ENCODE data around the gene ZNF43. TPM values are rescaled to one million over a fixed set of nuclear protein-coding genes. Genes with fewer than 3 reads are reported as not detected.
"Not testable (repeated sequence)": the region's sequence is repeated elsewhere in the genome, so short reads cannot be mapped to it uniquely, and the experiment has no call there.

Gene ZNF43
- total RNA-seq, 1 donor from 2014 or later: 108 TPM

- Histone ChIP-seq H3K4me1 (peaks cover 5% of the 10 kb centered on the region), H3K4me2 (no peak overlapping the region), H3K27ac (no peak overlapping the region), H3K9ac (no peak overlapping the region), H3K4me3 (no peak overlapping the region), H3K27me3 (no peaks in the 10 kb centered on the region), H3F3A (ENCODE audit: low read depth) (peaks cover 34% of the 10 kb centered on the region), H3K36me3 (peaks cover 26% of the 10 kb centered on the region), H3K9me3 (ENCODE audit: low read depth) (peaks cover 18% of the 10 kb centered on the region), H3K79me2 (ENCODE audit: low read depth) (peaks cover 64% of the 10 kb centered on the region), H2AFZ (replicated peaks) (no peak overlapping the region), H4K20me1 (ENCODE audit: low read depth) (no peaks in the 10 kb centered on the region)
- no peak for DNase-seq (ENCODE audit: low spot score)
- peaks cover 10% of the 10 kb centered on the region for H3K4me1 Mint-ChIP-seq
- peaks cover 61% of the 10 kb centered on the region for H3K9me3 Mint-ChIP-seq
- peak overlapping the region; percentile 76 for H3K4me3 Mint-ChIP-seq
- peaks cover 59% of the 10 kb centered on the region for H3K36me3 Mint-ChIP-seq
- H3K27me3 Mint-ChIP-seq (ENCODE audit: insufficient read depth, low read depth): peaks cover 22% of the 10 kb centered on the region
- no peak for TF ChIP-seq EZH2 (IDR thresholded peaks at IDR 0.05)
- no peak overlapping the region for H3K27ac Mint-ChIP-seq
Measured at GRCh38 chr19:21833733-21834132, 2.2 kb downstream of the ZNF43 start.

- Histone ChIP-seq H3K27me3 (no peaks in the 10 kb centered on the region), H3K27ac (no peak overlapping the region), H3K4me3 (no peak overlapping the region), H3K79me2 (ENCODE audit: low read depth) (peaks cover 82% of the 10 kb centered on the region), H3F3A (ENCODE audit: low read depth) (no peaks in the 10 kb centered on the region), H3K4me2 (no peak overlapping the region), H3K9me3 (ENCODE audit: low read depth) (peaks cover 4% of the 10 kb centered on the region), H2AFZ (replicated peaks) (no peak overlapping the region), H3K36me3 (peaks cover 14% of the 10 kb centered on the region), H3K9ac (no peak overlapping the region), H4K20me1 (ENCODE audit: low read depth) (no peaks in the 10 kb centered on the region), H3K4me1 (no peaks in the 10 kb centered on the region)
- Mint-ChIP-seq H3K27me3 (ENCODE audit: insufficient read depth, low read depth) (peaks cover 5% of the 10 kb centered on the region), H3K4me3 (no peak overlapping the region), H3K27ac (no peak overlapping the region), H3K36me3 (peaks cover 61% of the 10 kb centered on the region), H3K9me3 (peaks cover 78% of the 10 kb centered on the region), H3K4me1 (no peaks in the 10 kb centered on the region)
- no peak for DNase-seq (ENCODE audit: low spot score)
- TF ChIP-seq EZH2 (IDR thresholded peaks at IDR 0.05) (no peak), EZH2phosphoT487 (IDR thresholded peaks at IDR 0.05) (no peak)
- TF ChIP-seq, protein P1, sequence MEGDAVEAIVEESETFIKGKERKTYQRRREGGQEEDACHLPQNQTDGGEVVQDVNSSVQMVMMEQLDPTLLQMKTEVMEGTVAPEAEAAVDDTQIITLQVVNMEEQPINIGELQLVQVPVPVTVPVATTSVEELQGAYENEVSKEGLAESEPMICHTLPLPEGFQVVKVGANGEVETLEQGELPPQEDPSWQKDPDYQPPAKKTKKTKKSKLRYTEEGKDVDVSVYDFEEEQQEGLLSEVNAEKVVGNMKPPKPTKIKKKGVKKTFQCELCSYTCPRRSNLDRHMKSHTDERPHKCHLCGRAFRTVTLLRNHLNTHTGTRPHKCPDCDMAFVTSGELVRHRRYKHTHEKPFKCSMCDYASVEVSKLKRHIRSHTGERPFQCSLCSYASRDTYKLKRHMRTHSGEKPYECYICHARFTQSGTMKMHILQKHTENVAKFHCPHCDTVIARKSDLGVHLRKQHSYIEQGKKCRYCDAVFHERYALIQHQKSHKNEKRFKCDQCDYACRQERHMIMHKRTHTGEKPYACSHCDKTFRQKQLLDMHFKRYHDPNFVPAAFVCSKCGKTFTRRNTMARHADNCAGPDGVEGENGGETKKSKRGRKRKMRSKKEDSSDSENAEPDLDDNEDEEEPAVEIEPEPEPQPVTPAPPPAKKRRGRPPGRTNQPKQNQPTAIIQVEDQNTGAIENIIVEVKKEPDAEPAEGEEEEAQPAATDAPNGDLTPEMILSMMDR (IDR thresholded peaks at IDR 0.05): no peak
Measured at GRCh38 chr19:21824679-21825078, 11.3 kb downstream of the ZNF43 start.

DNA sequence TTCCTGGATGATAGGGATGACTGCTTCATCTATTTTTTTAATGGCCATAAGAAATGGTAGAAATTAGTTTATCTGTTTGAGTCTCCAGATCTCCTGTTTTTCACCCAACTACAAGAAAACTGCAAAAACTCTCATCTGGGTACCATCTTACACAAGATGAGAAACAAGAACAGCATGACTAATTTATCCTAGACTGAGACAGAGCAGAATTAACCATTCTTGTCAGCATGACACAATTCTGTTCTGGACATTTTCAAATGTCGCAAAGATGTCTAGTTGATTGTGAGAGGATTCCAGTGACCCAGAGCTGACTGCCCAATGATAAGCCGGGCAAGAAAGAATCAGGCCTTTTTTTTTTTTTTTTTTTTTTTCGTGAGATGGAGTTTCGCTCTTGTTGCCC is 12.8 kb downstream of the ZNF43 start:
- Histone ChIP-seq H3K4me1 (no peaks in the 10 kb centered on the region), H3K36me3 (peaks cover 18% of the 10 kb centered on the region), H3K4me2 (no peak overlapping the region), H3K27me3 (no peaks in the 10 kb centered on the region), H2AFZ (replicated peaks) (no peak overlapping the region), H3K9ac (no peak overlapping the region), H3F3A (ENCODE audit: low read depth) (no peaks in the 10 kb centered on the region), H3K4me3 (no peak overlapping the region), H4K20me1 (ENCODE audit: low read depth) (no peaks in the 10 kb centered on the region), H3K9me3 (ENCODE audit: low read depth) (peaks cover 4% of the 10 kb centered on the region), H3K79me2 (ENCODE audit: low read depth) (peaks cover 69% of the 10 kb centered on the region), H3K27ac (no peak overlapping the region)
- TF ChIP-seq, protein P1 (IDR thresholded peaks at IDR 0.05): no peak
- no peak for TF ChIP-seq EZH2phosphoT487 (IDR thresholded peaks at IDR 0.05)
- no peak for TF ChIP-seq EZH2 (IDR thresholded peaks at IDR 0.05)
- Mint-ChIP-seq H3K27ac (no peak overlapping the region), H3K9me3 (peaks cover 83% of the 10 kb centered on the region), H3K27me3 (ENCODE audit: insufficient read depth, low read depth) (peaks cover 3% of the 10 kb centered on the region), H3K36me3 (peaks cover 67% of the 10 kb centered on the region), H3K4me3 (no peak overlapping the region), H3K4me1 (no peaks in the 10 kb centered on the region)
- DNase-seq (ENCODE audit: low spot score): no peak

- TF ChIP-seq, protein P1 (IDR thresholded peaks at IDR 0.05): no peak
- TF ChIP-seq EZH2phosphoT487 (IDR thresholded peaks at IDR 0.05) (no peak), EZH2 (IDR thresholded peaks at IDR 0.05) (no peak)
- H3K4me2 ChIP-seq: no peak overlapping the region
- H3K27me3 ChIP-seq: no peaks in the 10 kb centered on the region
- Mint-ChIP-seq H3K9me3 (peaks cover 92% of the 10 kb centered on the region), H3K27ac (no peak overlapping the region), H3K4me1 (no peaks in the 10 kb centered on the region), H3K4me3 (no peak overlapping the region), H3K27me3 (ENCODE audit: insufficient read depth, low read depth) (peaks cover 8% of the 10 kb centered on the region), H3K36me3 (peaks cover 85% of the 10 kb centered on the region)
- peaks cover 7% of the 10 kb centered on the region for H3F3A ChIP-seq (ENCODE audit: low read depth)
- no peak for DNase-seq (ENCODE audit: low spot score)
- H2AFZ ChIP-seq (replicated peaks): no peak overlapping the region
- no peak overlapping the region for H3K27ac ChIP-seq
- H3K79me2 ChIP-seq (ENCODE audit: low read depth): no peaks in the 10 kb centered on the region
- no peaks in the 10 kb centered on the region for H3K4me1 ChIP-seq
- peaks cover 100% of the 10 kb centered on the region for H3K36me3 ChIP-seq
- no peak overlapping the region for H3K4me3 ChIP-seq
- H4K20me1 ChIP-seq (ENCODE audit: low read depth): no peaks in the 10 kb centered on the region
- no peak overlapping the region for H3K9ac ChIP-seq
- peaks cover 76% of the 10 kb centered on the region for H3K9me3 ChIP-seq (ENCODE audit: low read depth)
Measured at GRCh38 chr19:21812448-21812847, 23.5 kb downstream of the ZNF43 start.

DNA sequence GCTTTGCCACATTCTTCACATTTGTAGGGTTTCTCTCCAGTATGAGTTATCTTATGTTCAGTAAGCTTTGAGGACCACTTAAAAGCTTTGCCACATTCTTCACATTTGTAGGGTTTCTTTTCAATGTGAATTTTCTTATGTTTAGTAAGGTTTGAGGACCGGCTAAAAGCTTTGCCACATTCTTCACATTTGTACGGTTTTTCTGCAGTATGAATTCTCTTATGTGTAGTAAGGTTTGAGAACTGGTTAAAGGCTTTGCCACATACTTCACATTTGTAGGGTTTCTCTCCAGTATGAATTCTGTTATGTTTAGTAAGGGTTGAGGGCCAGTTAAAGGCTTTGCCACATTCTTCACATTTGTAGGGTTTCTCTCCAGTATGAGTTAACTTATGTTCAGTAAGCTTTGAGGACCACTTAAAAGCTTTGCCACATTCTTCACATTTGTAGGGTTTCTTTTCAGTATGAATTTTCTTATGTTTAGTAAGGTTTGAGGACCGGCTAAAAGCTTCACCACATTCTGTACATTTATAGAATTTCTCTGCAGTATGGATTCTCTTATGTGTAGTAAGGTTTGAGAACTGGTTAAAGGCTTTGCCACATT is 27.5 kb downstream of the ZNF43 start:
- DNase-seq (ENCODE audit: low spot score): not testable (repeated sequence)
- peaks cover 88% of the 10 kb centered on the region for H3K9me3 Mint-ChIP-seq
- peaks cover 88% of the 10 kb centered on the region for H3K9me3 ChIP-seq (ENCODE audit: low read depth)

More for the DNA sequence above, 27.5 kb downstream of the ZNF43 start:
- not testable (repeated sequence) for H3K27me3 ChIP-seq; H3K27ac ChIP-seq; H3K79me2 ChIP-seq (ENCODE audit: low read depth); H3K4me3 Mint-ChIP-seq; H3K4me3 ChIP-seq; H2AFZ ChIP-seq (replicated peaks); H3K27me3 Mint-ChIP-seq (ENCODE audit: insufficient read depth, low read depth); H3K4me2 ChIP-seq; H3K9ac ChIP-seq; H4K20me1 ChIP-seq (ENCODE audit: low read depth); H3K27ac Mint-ChIP-seq; H3K4me1 ChIP-seq; H3K4me1 Mint-ChIP-seq
- Histone ChIP-seq H3K36me3 (peaks cover 73% of the 10 kb centered on the region), H3F3A (ENCODE audit: low read depth) (peaks cover 14% of the 10 kb centered on the region)
- H3K36me3 Mint-ChIP-seq: peaks cover 64% of the 10 kb centered on the region

Data from neural progenitor cell (in vitro differentiated cells).